Smooth muscle cell of the brain vasculature (primary cell): ENCODE results near the gene NCL.
"Not testable (repeated sequence)": the region's sequence is repeated elsewhere in the genome, so short reads cannot be mapped to it uniquely, and the experiment has no call there.

ENCODE experiments used
- DNase-seq: peaks from one replicate; pipeline ENCODE4 v3.0.0-alpha.2; 2012; ENCODE audit warnings: low read depth, low spot score

Gene NCL

DNA sequence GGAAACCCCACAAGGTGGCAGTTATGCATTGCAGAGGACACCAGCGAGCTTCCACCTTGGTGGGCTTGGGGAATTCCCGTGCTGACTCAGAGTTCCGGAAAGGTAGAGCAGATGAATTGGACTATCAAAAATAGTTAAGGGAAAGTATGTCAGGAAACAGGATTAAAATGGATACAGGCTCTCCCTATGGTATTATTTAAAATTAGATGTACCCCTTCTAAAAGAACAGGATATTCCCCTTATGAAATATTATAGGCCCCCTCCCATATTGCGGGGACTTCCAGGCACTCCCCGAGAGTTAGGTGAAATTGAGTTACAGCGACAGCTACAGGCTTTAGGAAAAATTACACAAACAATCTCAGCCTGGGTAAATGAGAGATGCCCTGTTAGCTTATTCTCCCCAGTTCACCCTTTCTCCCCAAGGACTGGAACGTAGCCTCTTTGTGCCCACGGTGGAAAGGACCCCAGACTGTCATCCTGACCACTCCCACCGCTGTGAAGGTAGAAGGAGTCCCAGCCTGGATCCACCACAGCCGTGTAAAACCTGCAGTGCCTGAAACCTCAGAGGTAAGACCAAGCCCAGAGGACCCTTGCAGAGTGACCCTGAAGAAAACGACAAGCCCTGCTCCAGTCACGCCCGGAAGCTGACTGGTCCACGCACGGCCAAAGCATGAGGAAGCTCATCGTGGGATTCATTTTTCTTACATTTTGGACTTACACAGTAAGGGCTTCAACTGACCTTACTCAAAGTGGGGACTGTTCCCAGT, 58.5 kb downstream of the NCL start:
- not testable (repeated sequence) for DNase-seq

DNA sequence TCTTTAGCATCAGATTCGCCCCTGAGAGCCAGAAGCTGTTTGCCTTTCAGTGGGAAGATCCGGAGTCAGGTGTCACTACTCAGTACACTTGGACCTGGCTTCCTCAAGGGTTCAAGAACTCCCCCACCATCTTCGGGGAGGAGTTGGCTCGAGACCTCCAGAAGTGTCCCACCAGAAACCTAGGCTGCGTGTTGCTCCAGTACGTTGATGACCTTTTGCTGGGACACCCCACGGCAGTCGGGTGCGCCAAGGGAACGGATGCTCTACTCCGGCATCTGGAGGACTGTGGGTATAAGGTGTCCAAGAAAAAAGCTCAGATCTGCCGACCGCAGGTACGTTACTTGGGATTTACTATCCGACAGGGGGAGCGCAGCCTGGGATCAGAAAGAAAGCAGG, 60.1 kb downstream of the NCL start:
- DNase-seq, result not testable (repeated sequence)
